Ishikawa (cell line): ENCODE measurements around the gene MYDGF.
A peak's percentile ranks its signal among the peaks of the same experiment; 100 is the strongest.

Experiments used
- CEBPB ChIP-seq: IDR thresholded peaks from 2 replicates; pipeline ENCODE4 v1.6.1; 2012
- CREB1 ChIP-seq: IDR thresholded peaks from 2 replicates; pipeline ENCODE4 v1.6.1; 2012; ENCODE audit warnings: low read depth
- EGR1 ChIP-seq: IDR thresholded peaks from 2 replicates; pipeline ENCODE4 v1.6.1; 2012
- EP300 ChIP-seq: IDR thresholded peaks from 2 replicates; pipeline ENCODE4 v1.6.1; 2012; ENCODE audit warnings: borderline replicate concordance
- FOXM1 ChIP-seq: IDR thresholded peaks from 2 replicates; pipeline ENCODE4 v1.6.1; 2012; ENCODE audit warnings: low read depth, borderline replicate concordance
- NFIC ChIP-seq: IDR thresholded peaks from 2 replicates; pipeline ENCODE4 v1.6.1; 2012
- RAD21 ChIP-seq: IDR thresholded peaks from 2 replicates; pipeline ENCODE4 v1.6.1; 2012; ENCODE audit warnings: low read depth
- REST ChIP-seq: IDR thresholded peaks from 2 replicates; pipeline ENCODE4 v1.6.1; 2012; ENCODE audit warnings: low read depth, mild to moderate bottlenecking
- TAF1 ChIP-seq: IDR thresholded peaks from 2 replicates; pipeline ENCODE4 v1.6.1; 2012; ENCODE audit warnings: low read depth, mild to moderate bottlenecking
- TCF12 ChIP-seq: IDR thresholded peaks from 2 replicates; pipeline ENCODE4 v1.6.1; 2012; ENCODE audit warnings: low read depth
- TEAD4 ChIP-seq: IDR thresholded peaks from 2 replicates; pipeline ENCODE4 v1.6.1; 2012
- USF1 ChIP-seq: IDR thresholded peaks from 2 replicates; pipeline ENCODE4 v1.6.1; 2012
- YY1 ChIP-seq: IDR thresholded peaks from 2 replicates; pipeline ENCODE4 v1.6.1; 2012; ENCODE audit warnings: low read depth
- ZBTB7A ChIP-seq: IDR thresholded peaks from 2 replicates; pipeline ENCODE4 v1.6.1; 2012; ENCODE audit warnings: low read depth
- TF ChIP-seq, protein P1 (sequence below): IDR thresholded peaks from 2 replicates; pipeline ENCODE4 v1.6.1; 2012

The MYDGF gene

GRCh38 chr19:4669723-4670480, at the start of gene MYDGF:
TSS of gene MYDGF (minus strand) at chr19:4670342. CDS start at chr19:4670334, 8 bp downstream.
- TF ChIP-seq TCF12 (no peak), ZBTB7A (peak; percentile 75), YY1 (peak; percentile 99), CEBPB (no peak), USF1 (peak; percentile 97), EP300 (no peak; the same call in 1 of the 2 replicates), CREB1 (no peak; the same call in 1 of the 2 replicates), TAF1 (peak; percentile 95), REST (no peak), EGR1 (no peak), FOXM1 (no peak), TEAD4 (no peak), RAD21 (no peak), NFIC (no peak)
- TF ChIP-seq, protein P1, sequence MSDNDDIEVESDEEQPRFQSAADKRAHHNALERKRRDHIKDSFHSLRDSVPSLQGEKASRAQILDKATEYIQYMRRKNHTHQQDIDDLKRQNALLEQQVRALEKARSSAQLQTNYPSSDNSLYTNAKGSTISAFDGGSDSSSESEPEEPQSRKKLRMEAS, result peak; percentile 60; the same call in 1 of the 2 replicates

GRCh38 chr19:4719499-4719866, 49.3 kb upstream of the MYDGF start:
- TF ChIP-seq CEBPB (no peak), FOXM1 (no peak), YY1 (no peak), EGR1 (no peak), TAF1 (no peak), USF1 (no peak), TCF12 (no peak), TEAD4 (no peak), CREB1 (no peak), RAD21 (no peak), ZBTB7A (no peak), REST (no peak), EP300 (no peak)
- TF ChIP-seq, protein P1, result no peak

DNA sequence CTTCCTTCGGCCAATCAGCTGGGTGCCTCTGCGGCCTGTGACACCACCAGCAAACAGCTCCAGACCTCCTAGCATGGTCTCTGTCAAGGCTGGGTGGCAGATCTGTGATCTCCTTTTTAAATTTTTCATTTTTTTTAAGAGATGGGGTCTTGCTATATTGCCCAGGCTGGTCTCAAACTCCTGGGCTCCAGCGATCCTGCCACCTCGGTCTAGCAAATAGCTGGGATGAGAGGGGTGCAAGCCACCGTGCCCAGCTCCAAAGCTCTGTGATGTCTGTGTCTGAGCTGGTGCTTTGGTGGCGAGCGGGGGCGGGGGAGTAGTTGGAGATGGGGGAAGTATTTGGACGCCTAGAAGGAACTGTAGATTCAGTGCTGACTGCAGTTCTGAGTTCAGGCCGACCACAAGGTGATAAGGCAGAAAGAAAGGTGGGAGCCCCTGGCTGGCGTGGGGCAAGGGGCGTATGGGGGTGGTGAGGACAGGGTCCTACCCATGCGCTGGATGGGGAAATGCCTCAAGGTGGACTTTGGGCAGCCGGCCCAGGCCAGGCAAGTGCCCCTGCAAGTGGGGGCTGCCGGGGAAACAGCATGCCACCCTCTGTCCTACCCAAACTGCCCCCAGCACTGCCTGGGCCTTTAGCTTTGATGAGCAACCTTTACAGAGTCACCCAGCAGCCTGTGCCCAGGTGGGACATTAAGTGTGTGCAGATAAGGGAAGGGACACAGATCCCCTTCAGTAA, 48.0 kb upstream of the MYDGF start:
- TF ChIP-seq RAD21 (no peak), NFIC (no peak), TEAD4 (no peak), TAF1 (no peak), CREB1 (no peak), FOXM1 (no peak), CEBPB (no peak), EP300 (no peak), USF1 (no peak), REST (no peak), EGR1 (no peak), YY1 (no peak)
- TF ChIP-seq, protein P1, result no peak
